Measurements from ENCODE around the gene SPG21. TPM values are rescaled to one million over a fixed set of nuclear protein-coding genes. Genes with fewer than 3 reads are reported as not detected.
A peak's percentile ranks its signal among the peaks of the same experiment; 100 is the strongest.
"Not testable (repeated sequence)": the region's sequence is repeated elsewhere in the genome, so short reads cannot be mapped to it uniquely, and the experiment has no call there.

SPG21 gene
- total and polyA plus RNA-seq, 10 donors: 48.9 to 101 (median 80.6) TPM

DNA sequence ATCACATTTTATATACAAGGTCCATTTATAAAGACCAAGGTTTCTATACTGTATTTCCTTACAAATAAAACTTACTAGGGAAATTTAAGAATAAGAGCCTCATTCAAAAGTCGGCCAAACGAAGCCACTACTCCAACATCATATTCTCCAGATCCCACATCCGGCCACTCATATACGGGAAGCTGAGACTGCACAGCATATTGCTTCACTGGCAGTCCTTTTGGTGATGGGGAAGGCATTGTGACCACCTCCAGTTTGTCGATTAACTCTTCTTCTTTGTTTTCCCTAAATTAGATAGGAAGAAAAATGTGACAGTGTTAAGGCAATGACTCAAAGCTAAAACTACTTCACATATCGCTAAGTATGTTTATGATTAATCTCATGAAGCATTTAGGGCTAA lies 37.0 kb upstream of the SPG21 start:
- Histone ChIP-seq H3K4me1 (peaks cover 10 to 32% (median 17%) of the 10 kb centered on the region in 6 donors), H3K36me3 (peaks cover 0 to 52% (median 31%) of the 10 kb centered on the region in 6 donors), H3K27ac (no peak overlapping the region), H3K27me3 (replicated peaks in 1 of 7) (no peaks in the 10 kb centered on the region), H3K4me3 (no peak overlapping the region), H3K9me3 (no peaks in the 10 kb centered on the region)
- 87 to 93% (median 90%) methylated on average over 6 of the region's 6 CpGs for WGBS, 5 donors
- no peak for DNase-seq
- TF ChIP-seq CTCF (IDR thresholded peaks at IDR 0.05 in 8 of 11, conservative IDR thresholded peaks at IDR 0.05 in 3 of 11) (no peak), POLR2AphosphoS5 (IDR thresholded peaks at IDR 0.05) (no peak), POLR2A (IDR thresholded peaks at IDR 0.05) (no peak)
- intact Hi-C loops (cut with DNase I; ENCODE audit: low total_unique reads): no loop called here

DNA sequence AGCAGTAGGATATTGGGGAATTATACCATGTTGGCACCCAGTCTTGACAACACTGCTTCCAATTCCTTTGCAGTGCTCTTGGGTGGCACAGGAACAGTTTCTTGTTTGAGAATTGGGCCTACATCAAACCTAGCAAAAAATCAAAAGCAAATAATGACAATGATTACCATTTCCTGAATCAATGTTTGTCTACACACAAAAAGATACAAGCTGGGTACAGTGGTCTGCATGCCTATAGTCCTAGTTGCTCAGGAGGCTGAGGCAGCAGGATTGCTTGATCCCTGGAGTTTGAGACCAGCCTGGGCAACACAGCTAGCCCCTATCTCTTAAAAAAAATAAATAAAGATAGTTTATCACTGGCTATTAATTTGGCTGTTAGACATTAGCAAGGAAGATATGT lies 31.8 kb upstream of the SPG21 start:
- intact Hi-C loops (cut with DNase I; ENCODE audit: low total_unique reads): no loop called here
- peaks cover 0 to 100% (median 72%) of the 10 kb centered on the region in 6 donors for H3K36me3 ChIP-seq
- TF ChIP-seq POLR2AphosphoS5 (IDR thresholded peaks at IDR 0.05) (no peak), POLR2A (IDR thresholded peaks at IDR 0.05) (no peak), CTCF (IDR thresholded peaks at IDR 0.05 in 8 of 11, conservative IDR thresholded peaks at IDR 0.05 in 3 of 11) (no peak)

GRCh38 chr15:65020419-65020818 lies 30.7 kb upstream of the SPG21 start:
- no peaks in the 10 kb centered on the region for H3K27me3 ChIP-seq (replicated peaks in 1 of 7)
- H3K9me3 ChIP-seq: no peaks in the 10 kb centered on the region
- no peak overlapping the region for H3K27ac ChIP-seq
- TF ChIP-seq CTCF (IDR thresholded peaks at IDR 0.05 in 8 of 11, conservative IDR thresholded peaks at IDR 0.05 in 3 of 11) (no peak), POLR2AphosphoS5 (IDR thresholded peaks at IDR 0.05) (no peak), POLR2A (IDR thresholded peaks at IDR 0.05) (no peak)
- no peaks in the 10 kb centered on the region for H3K4me1 ChIP-seq
- H3K36me3 ChIP-seq: peaks cover 0 to 100% (median 74%) of the 10 kb centered on the region in 6 donors
- 91 to 100% (median 93%) methylated on average over 1 of the region's 1 CpG for WGBS, 5 donors
- no peak overlapping the region for H3K4me3 ChIP-seq
- DNase-seq: no peak
- intact Hi-C loops (cut with DNase I; ENCODE audit: low total_unique reads): no loop called here

More for the DNA sequence above, 31.8 kb upstream of the SPG21 start:
- Histone ChIP-seq H3K4me1 (no peaks in the 10 kb centered on the region), H3K4me3 (no peak overlapping the region), H3K27ac (no peak overlapping the region), H3K27me3 (replicated peaks in 1 of 7) (no peaks in the 10 kb centered on the region), H3K9me3 (no peaks in the 10 kb centered on the region)
- DNase-seq: no peak

GRCh38 chr15:65011198-65011597 lies 21.5 kb upstream of the SPG21 start:
- DNase-seq; H3K4me3 ChIP-seq; H3K27me3 ChIP-seq (replicated peaks in 1 of 7); intact Hi-C loops (cut with DNase I; ENCODE audit: low total_unique reads); H3K4me1 ChIP-seq: not testable (repeated sequence)
- Histone ChIP-seq H3K9me3 (peaks cover 3 to 15% (median 12%) of the 10 kb centered on the region in 8 donors), H3K36me3 (peaks cover 5 to 61% (median 32%) of the 10 kb centered on the region in 6 donors), H3K27ac (peak overlapping the region in 4 of 8 donors; percentile 13 to 78 (median 48))
- 78 to 96% (median 89%) methylated on average over 4 of the region's 4 CpGs for WGBS, 5 donors

DNA sequence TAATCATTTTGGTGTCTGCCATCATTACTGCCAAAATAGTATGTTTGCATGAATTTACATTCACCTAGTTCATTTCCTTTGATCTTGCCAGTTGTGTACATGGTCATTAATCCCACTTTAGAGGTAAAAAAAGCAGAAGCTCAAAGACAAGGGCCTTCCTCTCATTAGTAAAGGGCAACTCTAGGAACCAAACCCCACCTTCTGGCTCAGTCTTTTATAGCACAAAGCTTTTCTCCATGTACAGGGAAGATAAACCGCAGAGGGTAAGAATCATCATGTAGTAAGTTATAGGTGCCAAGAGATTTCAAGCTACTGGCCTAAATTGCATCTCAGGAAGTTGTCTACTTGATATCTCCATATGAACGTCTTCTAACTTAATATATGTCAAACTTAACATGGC lies 19.3 kb upstream of the SPG21 start:
- TF ChIP-seq POLR2A (IDR thresholded peaks at IDR 0.05) (no peak), CTCF (IDR thresholded peaks at IDR 0.05 in 8 of 11, conservative IDR thresholded peaks at IDR 0.05 in 3 of 11) (no peak), POLR2AphosphoS5 (IDR thresholded peaks at IDR 0.05) (no peak)
- Histone ChIP-seq H3K27me3 (replicated peaks in 1 of 7) (no peaks in the 10 kb centered on the region), H3K4me1 (peaks cover 0 to 9% (median 0%) of the 10 kb centered on the region in 6 donors), H3K27ac (no peak overlapping the region), H3K4me3 (no peak overlapping the region), H3K9me3 (peaks cover 3 to 12% (median 9%) of the 10 kb centered on the region in 8 donors), H3K36me3 (peaks cover 5 to 59% (median 21%) of the 10 kb centered on the region in 6 donors)
- intact Hi-C loops (cut with DNase I; ENCODE audit: low total_unique reads): no loop called here
- DNase-seq: no peak
- WGBS, 5 donors: 51 to 70% (median 59%) methylated on average over 2 of the region's 2 CpGs
